ENCODE results near the gene NHSL2.

GRCh38 chrX:72053508-72053907 is 142.9 kb downstream of the NHSL2 start:
- TF ChIP-seq, protein P1, sequence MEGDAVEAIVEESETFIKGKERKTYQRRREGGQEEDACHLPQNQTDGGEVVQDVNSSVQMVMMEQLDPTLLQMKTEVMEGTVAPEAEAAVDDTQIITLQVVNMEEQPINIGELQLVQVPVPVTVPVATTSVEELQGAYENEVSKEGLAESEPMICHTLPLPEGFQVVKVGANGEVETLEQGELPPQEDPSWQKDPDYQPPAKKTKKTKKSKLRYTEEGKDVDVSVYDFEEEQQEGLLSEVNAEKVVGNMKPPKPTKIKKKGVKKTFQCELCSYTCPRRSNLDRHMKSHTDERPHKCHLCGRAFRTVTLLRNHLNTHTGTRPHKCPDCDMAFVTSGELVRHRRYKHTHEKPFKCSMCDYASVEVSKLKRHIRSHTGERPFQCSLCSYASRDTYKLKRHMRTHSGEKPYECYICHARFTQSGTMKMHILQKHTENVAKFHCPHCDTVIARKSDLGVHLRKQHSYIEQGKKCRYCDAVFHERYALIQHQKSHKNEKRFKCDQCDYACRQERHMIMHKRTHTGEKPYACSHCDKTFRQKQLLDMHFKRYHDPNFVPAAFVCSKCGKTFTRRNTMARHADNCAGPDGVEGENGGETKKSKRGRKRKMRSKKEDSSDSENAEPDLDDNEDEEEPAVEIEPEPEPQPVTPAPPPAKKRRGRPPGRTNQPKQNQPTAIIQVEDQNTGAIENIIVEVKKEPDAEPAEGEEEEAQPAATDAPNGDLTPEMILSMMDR (IDR thresholded peaks at IDR 0.05) = no peak
- TF ChIP-seq POLR2A (IDR thresholded peaks at IDR 0.05) (no peak), POLR2AphosphoS5 (IDR thresholded peaks at IDR 0.05) (no peak)
